ENCODE results near the gene EPB41L2.

Gene EPB41L2

DNA sequence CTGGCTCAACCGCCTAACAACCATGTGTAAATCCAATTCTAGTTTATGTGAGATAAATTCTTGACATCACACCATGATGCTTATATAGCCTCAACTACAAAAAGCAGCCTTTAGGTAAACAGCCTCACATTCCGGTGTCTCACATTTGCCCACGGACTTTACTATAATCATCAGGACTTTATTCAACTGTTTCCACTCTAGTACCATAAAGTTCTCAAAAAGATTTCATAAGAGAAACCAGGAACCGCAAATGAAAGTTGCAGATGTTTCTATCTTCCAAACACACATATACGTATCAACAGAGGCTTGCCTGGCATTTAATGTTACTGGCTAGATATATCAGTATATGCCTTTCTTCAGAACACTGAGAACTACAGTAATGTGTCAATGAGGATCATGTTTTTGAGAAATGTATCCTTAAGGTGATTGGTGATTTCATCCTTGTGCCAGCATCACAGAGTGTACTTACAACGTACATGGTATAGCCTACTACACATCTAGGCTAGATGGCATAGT, 80.0 kb downstream of the EPB41L2 start:
- no peak overlapping the region for H3K4me3 ChIP-seq (replicated peaks; ENCODE audit: low read depth, low read length)
- no peak for TF ChIP-seq CTCF (IDR thresholded peaks at IDR 0.05; ENCODE audit: insufficient read depth, low read length, poor library complexity, severe bottlenecking)
- DNase-seq (ENCODE audit: extremely low read depth, insufficient read length), result no peak
- H3K27me3 ChIP-seq (replicated peaks; ENCODE audit: control insufficient read depth, insufficient read depth, low read length), result no peaks in the 10 kb centered on the region
- no peaks in the 10 kb centered on the region for H3K36me3 ChIP-seq (ENCODE audit: control insufficient read depth, insufficient read depth, low read length)

DNA sequence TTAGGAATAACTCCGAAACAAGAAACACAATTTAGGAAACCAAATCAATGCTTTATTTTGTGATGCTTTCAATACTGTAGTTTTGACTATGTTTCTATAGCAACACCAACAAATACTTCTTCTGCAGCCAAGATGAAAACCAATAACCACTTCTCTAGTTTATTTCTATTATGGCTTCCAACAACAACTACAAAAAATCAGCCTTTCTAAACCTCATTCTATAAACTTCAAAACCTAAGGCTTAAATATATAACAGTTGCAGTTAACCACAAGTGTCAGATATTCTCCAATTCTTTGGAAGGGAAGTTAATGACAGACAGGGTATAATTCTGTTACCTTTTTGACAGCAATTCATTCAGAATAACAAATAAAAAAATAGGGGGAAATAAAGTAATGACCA, 80.9 kb downstream of the EPB41L2 start:
- H3K27me3 ChIP-seq (replicated peaks; ENCODE audit: control insufficient read depth, insufficient read depth, low read length), result no peaks in the 10 kb centered on the region
- H3K36me3 ChIP-seq (ENCODE audit: control insufficient read depth, insufficient read depth, low read length), result no peaks in the 10 kb centered on the region
- no peak overlapping the region for H3K4me3 ChIP-seq (replicated peaks; ENCODE audit: low read depth, low read length)
- no peak for DNase-seq (ENCODE audit: extremely low read depth, insufficient read length)
- no peak for TF ChIP-seq CTCF (IDR thresholded peaks at IDR 0.05; ENCODE audit: insufficient read depth, low read length, poor library complexity, severe bottlenecking)

DNA sequence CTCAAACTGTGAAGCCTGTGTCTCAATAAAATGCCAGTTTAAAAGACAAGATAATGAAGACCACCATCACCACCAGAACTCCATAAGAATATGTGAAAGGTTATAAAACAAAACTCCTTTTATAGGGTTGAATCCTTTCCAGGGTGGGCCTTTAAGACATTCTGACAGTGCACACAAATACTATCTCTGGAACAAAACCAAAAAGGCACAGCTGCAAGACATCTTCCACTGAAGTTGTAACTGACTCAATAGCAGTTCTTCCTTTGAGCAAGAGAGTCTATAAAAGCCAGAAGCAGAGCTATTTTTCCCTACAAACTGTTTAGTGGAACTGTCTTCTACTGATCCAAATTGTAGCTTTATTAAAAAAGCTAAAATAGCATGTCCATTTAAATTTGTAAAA, 81.6 kb downstream of the EPB41L2 start:
- DNase-seq (ENCODE audit: extremely low read depth, insufficient read length), result no peak
- Histone ChIP-seq H3K4me3 (replicated peaks; ENCODE audit: low read depth, low read length) (no peak overlapping the region), H3K27me3 (replicated peaks; ENCODE audit: control insufficient read depth, insufficient read depth, low read length) (no peaks in the 10 kb centered on the region), H3K36me3 (ENCODE audit: control insufficient read depth, insufficient read depth, low read length) (no peaks in the 10 kb centered on the region)
- TF ChIP-seq CTCF (IDR thresholded peaks at IDR 0.05; ENCODE audit: insufficient read depth, low read length, poor library complexity, severe bottlenecking), result no peak

GRCh38 chr6:130980310-130981032, 82.6 kb downstream of the EPB41L2 start:
- Histone ChIP-seq H3K27me3 (replicated peaks; ENCODE audit: control insufficient read depth, insufficient read depth, low read length) (no peaks in the 10 kb centered on the region), H3K4me3 (replicated peaks; ENCODE audit: low read depth, low read length) (no peak overlapping the region), H3K36me3 (ENCODE audit: control insufficient read depth, insufficient read depth, low read length) (no peaks in the 10 kb centered on the region)
- no peak for DNase-seq (ENCODE audit: extremely low read depth, insufficient read length)
- no peak for TF ChIP-seq CTCF (IDR thresholded peaks at IDR 0.05; ENCODE audit: insufficient read depth, low read length, poor library complexity, severe bottlenecking)

GRCh38 chr6:130978660-130979396, 84.2 kb downstream of the EPB41L2 start:
- no peak for TF ChIP-seq CTCF (IDR thresholded peaks at IDR 0.05; ENCODE audit: insufficient read depth, low read length, poor library complexity, severe bottlenecking)
- no peaks in the 10 kb centered on the region for H3K36me3 ChIP-seq (ENCODE audit: control insufficient read depth, insufficient read depth, low read length)
- no peak for DNase-seq (ENCODE audit: extremely low read depth, insufficient read length)

More at GRCh38 chr6:130978660-130979396, 84.2 kb downstream of the EPB41L2 start:
- Histone ChIP-seq H3K4me3 (replicated peaks; ENCODE audit: low read depth, low read length) (no peak overlapping the region), H3K27me3 (replicated peaks; ENCODE audit: control insufficient read depth, insufficient read depth, low read length) (no peaks in the 10 kb centered on the region)

Measured in GM06990 (cell line).